WTC11 (cell line): ENCODE measurements around the gene PLIN4.

Source experiments
- AFF4 ChIP-seq: sonication (generic); formaldehyde crosslinking; IDR thresholded peaks from 2 replicates; pipeline ENCODE4 v1.8.1; 2023; ENCODE audit warnings: mild to moderate bottlenecking, missing genetic modification reagents, borderline replicate concordance
- ATF6 ChIP-seq: sonication (generic); formaldehyde crosslinking; IDR thresholded peaks from 2 replicates; pipeline ENCODE4 v1.8.1; 2023; ENCODE audit warnings: mild to moderate bottlenecking, missing genetic modification reagents
- CREM ChIP-seq: sonication (generic); formaldehyde crosslinking; IDR thresholded peaks from 2 replicates; pipeline ENCODE4 v1.8.1; 2022; ENCODE audit warnings: mild to moderate bottlenecking, missing genetic modification reagents, moderate library complexity
- JUN ChIP-seq: sonication (generic); formaldehyde crosslinking; IDR thresholded peaks from 2 replicates; pipeline ENCODE4 v1.8.0; 2023; ENCODE audit warnings: mild to moderate bottlenecking, missing genetic modification reagents
- NR1H2 ChIP-seq: sonication (generic); formaldehyde crosslinking; IDR thresholded peaks from 2 replicates; pipeline ENCODE4 v1.9.0; 2021; ENCODE audit warnings: mild to moderate bottlenecking, moderate library complexity, missing genetic modification reagents
- NR3C1 ChIP-seq: sonication (generic); formaldehyde crosslinking; conservative IDR thresholded peaks from 2 replicates; pipeline ENCODE4 v1.8.1; 2023; ENCODE audit warnings: low read depth, mild to moderate bottlenecking, missing genetic modification reagents
- TEAD1 ChIP-seq: sonication (generic); formaldehyde crosslinking; IDR thresholded peaks from 2 replicates; pipeline ENCODE4 v1.8.0; 2022; ENCODE audit warnings: mild to moderate bottlenecking, missing genetic modification reagents
- ZMAT4 ChIP-seq: fragments of 250-450 bp; sonication (Bioruptor Pico); IDR thresholded peaks from 2 replicates; pipeline ENCODE4 v1.9.0; 2021; ENCODE audit warnings: mild to moderate bottlenecking
- ZNF317 ChIP-seq: sonication (generic); formaldehyde crosslinking; IDR thresholded peaks from 2 replicates; pipeline ENCODE4 v1.8.1; 2023; ENCODE audit warnings: low read depth, mild to moderate bottlenecking, moderate library complexity, missing genetic modification reagents, borderline replicate concordance
- TF ChIP-seq, protein P1 (sequence below): fragments of 200-600 bp; IDR thresholded peaks from 2 replicates; pipeline ENCODE4 v1.8.0; 2022; ENCODE audit warnings: antibody characterized with exemption
- TF ChIP-seq, protein P2 (sequence below): sonication (generic); formaldehyde crosslinking; conservative IDR thresholded peaks from 2 replicates; pipeline ENCODE4 v1.8.1; 2023; ENCODE audit warnings: mild to moderate bottlenecking, low read depth, missing genetic modification reagents, moderate library complexity
- TF ChIP-seq, protein P3 (sequence below): sonication (generic); formaldehyde crosslinking; IDR thresholded peaks from 2 replicates; pipeline ENCODE4 v1.8.1; 2023; ENCODE audit warnings: mild to moderate bottlenecking, moderate library complexity, missing genetic modification reagents

GRCh38 chr19:4519521-4520277 lies 1.4 kb upstream of the PLIN4 start:
- TF ChIP-seq, protein P1, sequence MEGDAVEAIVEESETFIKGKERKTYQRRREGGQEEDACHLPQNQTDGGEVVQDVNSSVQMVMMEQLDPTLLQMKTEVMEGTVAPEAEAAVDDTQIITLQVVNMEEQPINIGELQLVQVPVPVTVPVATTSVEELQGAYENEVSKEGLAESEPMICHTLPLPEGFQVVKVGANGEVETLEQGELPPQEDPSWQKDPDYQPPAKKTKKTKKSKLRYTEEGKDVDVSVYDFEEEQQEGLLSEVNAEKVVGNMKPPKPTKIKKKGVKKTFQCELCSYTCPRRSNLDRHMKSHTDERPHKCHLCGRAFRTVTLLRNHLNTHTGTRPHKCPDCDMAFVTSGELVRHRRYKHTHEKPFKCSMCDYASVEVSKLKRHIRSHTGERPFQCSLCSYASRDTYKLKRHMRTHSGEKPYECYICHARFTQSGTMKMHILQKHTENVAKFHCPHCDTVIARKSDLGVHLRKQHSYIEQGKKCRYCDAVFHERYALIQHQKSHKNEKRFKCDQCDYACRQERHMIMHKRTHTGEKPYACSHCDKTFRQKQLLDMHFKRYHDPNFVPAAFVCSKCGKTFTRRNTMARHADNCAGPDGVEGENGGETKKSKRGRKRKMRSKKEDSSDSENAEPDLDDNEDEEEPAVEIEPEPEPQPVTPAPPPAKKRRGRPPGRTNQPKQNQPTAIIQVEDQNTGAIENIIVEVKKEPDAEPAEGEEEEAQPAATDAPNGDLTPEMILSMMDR: no peak
- TF ChIP-seq CREM (no peak), AFF4 (no peak), NR3C1 (CRISPR knock-in tag) (no peak), TEAD1 (CRISPR knock-in tag) (no peak), ATF6 (CRISPR knock-in tag) (no peak), ZMAT4 (CRISPR knock-in tag) (no peak), JUN (CRISPR knock-in tag) (no peak), NR1H2 (CRISPR knock-in tag) (no peak), ZNF317 (CRISPR knock-in tag) (no peak)
- TF ChIP-seq, protein P2, sequence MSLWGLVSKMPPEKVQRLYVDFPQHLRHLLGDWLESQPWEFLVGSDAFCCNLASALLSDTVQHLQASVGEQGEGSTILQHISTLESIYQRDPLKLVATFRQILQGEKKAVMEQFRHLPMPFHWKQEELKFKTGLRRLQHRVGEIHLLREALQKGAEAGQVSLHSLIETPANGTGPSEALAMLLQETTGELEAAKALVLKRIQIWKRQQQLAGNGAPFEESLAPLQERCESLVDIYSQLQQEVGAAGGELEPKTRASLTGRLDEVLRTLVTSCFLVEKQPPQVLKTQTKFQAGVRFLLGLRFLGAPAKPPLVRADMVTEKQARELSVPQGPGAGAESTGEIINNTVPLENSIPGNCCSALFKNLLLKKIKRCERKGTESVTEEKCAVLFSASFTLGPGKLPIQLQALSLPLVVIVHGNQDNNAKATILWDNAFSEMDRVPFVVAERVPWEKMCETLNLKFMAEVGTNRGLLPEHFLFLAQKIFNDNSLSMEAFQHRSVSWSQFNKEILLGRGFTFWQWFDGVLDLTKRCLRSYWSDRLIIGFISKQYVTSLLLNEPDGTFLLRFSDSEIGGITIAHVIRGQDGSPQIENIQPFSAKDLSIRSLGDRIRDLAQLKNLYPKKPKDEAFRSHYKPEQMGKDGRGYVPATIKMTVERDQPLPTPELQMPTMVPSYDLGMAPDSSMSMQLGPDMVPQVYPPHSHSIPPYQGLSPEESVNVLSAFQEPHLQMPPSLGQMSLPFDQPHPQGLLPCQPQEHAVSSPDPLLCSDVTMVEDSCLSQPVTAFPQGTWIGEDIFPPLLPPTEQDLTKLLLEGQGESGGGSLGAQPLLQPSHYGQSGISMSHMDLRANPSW (CRISPR knock-in tag): no peak
- TF ChIP-seq, protein P3, sequence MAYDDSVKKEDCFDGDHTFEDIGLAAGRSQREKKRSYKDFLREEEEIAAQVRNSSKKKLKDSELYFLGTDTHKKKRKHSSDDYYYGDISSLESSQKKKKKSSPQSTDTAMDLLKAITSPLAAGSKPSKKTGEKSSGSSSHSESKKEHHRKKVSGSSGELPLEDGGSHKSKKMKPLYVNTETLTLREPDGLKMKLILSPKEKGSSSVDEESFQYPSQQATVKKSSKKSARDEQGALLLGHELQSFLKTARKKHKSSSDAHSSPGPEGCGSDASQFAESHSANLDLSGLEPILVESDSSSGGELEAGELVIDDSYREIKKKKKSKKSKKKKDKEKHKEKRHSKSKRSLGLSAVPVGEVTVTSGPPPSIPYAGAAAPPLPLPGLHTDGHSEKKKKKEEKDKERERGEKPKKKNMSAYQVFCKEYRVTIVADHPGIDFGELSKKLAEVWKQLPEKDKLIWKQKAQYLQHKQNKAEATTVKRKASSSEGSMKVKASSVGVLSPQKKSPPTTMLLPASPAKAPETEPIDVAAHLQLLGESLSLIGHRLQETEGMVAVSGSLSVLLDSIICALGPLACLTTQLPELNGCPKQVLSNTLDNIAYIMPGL: no peak
